Measurements from ENCODE around the gene VRK2.

VRK2 gene

DNA sequence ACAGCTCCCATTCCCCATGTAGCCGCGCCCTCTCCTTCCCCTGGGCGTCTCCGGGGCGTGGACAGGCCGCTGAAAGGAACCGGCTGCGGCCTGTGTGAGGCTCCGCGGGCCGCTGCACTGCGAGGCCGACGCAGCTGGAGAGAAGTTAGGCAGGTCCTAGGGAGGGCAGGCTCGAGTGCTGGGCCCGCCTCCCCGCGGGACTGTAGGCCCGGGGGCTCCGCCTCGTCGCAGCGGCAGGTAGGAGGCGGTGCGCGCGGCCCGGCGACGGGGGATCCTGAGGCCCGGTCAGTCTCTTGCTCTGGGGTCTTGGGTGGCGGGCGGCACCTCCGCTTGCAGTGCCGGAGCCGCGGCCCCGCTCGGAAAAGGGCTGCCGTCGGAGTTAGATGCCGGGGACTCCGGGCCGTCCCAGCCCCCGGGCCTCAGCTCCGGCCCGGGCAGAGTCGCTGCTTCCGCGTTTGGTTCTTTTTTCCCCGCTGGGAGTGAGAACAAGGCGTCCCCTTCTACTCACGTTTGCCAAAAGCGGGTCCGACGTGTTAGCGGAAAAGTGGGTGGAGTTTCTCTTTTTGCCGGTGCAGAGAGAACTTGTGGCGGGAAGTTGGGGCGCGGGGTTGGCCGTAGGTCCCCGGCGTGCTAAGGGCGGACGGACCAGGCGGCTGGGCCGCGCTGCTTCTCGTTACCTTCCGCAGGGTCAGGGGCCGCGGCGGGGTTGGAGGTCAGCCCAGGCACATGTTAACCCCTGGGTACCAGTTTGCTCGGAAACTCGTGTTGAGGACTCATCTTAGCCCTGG lies at the start of gene VRK2:
Gene VRK2, plus strand, starts transcription at position 222 of the 788 bp plus-strand sequence. CDS start 2,026 bp downstream, outside the sequence.
- DNase-seq = peak; percentile 94

DNA sequence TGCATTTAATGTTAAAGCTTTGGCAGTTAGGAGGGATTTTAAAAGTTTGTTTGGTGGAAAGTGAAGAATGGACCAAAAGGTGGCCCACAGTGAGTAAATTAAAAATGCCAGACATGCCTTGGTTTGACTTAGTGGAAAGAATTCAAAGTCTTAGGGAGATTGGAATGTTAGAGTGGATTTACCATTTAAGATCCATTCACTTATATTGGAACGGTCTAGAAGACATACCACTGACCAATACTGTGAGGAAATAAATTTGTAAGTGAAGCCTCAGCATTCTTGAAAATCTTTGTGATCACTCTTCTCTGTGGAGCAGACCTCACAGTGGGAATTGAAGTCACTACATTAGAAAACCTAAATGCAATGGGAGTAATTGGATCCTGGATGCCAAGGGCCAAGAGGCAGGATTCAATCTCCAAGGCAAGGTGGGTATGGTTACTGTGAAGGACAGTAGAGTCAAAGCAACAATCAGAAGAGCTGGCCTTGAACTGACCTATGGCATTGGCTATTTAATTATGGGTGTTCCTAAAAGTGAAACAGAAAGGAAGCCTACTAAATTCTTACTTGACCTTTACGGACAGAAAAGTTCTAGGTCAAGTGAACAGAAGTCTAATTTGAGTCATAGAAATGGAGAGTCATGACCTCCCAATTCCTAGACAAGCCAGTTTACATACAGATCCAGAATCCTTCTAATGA lies 40.2 kb upstream of the VRK2 start:
- no peak for DNase-seq

DNA sequence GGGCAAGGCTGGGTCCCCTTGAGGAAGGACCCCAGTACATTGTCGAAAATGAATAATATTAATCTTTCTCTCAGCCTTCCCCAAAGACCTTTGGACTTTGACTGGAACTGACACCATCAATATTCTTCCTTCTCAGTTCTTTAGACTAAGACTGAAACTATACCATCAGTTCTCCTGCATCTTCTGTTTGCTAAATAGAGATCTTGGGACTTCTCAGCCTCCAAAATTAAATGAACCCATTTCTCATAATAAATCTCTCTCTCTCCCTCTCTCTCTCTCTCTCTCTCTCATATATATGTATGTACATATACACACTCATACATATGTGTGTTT lies 39.7 kb upstream of the VRK2 start:
- DNase-seq = no peak

- DNase-seq = no peak
Measured at GRCh38 chr2:58010599-58010998, 36.0 kb upstream of the VRK2 start.

DNA sequence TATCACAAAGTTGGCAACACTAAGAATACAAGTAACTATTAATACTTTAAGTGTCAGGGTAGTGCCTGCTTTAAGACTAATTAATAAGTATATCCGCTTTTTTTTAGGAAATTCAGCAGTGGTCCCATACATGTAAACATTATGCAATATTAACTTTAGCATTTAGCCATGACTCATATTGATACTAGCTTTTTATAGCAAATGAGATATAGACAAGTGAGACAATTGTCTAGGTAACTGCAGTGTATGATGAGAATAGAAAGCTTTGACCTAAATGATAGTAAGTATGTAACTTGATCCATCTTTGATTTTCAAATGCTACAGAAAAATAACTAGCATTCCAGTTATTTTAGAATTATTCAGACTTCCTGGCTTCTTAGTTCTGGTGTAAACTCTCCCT lies 27.4 kb upstream of the VRK2 start:
- no peak for DNase-seq

DNA sequence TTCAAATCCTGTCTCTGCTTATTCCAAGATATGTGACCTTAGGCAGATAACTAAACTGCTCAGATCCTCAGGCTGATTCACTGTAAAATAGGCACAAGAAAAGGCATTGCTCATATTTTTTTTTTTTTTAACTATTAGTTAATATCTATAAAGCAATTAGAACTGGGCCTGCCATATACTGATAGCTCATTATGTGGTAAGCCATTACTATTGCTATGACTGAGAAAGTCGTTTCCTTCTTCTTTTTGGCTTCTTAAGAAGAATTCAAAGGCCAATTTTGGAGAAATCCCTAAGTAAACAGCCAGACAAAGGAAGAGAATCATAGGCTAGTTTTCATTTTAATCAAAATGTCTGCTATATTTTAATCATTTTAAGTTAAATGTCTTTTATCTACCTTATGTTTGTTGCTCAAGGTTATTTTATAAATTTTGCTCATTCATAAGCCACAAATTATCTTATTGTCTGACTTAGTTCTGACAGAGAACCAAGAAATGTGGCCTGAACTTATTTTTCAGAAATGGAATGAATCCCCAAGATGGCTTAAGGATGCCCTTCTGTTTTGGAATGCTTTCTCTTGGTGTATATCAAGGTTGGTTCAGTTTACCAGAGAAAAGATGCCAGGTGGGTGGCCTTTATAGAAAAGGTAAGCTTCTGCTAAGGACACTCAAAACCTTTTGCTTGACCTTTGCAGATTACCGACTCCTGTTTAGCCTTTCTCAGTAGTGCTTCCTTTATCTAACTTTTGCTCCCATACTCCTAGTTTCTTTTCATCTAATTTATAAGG lies 21.3 kb upstream of the VRK2 start:
- no peak for DNase-seq

GRCh38 chr2:58027029-58027428 lies 19.6 kb upstream of the VRK2 start:
- DNase-seq = no peak

- DNase-seq = no peak
Measured at GRCh38 chr2:58030771-58031170, 15.8 kb upstream of the VRK2 start.

- no peak for DNase-seq
Measured at GRCh38 chr2:58032016-58032763, 14.4 kb upstream of the VRK2 start.

DNA sequence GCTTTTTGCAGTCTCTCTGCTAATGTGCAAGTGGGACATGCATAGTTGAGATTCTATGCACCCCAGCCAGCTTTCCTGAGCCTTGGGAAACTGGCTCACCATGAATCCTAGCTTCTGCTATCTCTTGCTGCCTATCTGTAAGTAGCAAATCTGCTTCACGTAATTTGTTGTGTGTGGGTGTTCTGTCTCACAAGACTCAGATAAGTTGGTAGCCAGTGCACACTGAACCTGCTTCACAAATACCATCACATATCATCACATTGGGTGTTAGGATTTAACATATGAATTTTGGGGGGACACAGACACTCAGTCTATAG lies 13.9 kb upstream of the VRK2 start:
- no peak for DNase-seq

DNA sequence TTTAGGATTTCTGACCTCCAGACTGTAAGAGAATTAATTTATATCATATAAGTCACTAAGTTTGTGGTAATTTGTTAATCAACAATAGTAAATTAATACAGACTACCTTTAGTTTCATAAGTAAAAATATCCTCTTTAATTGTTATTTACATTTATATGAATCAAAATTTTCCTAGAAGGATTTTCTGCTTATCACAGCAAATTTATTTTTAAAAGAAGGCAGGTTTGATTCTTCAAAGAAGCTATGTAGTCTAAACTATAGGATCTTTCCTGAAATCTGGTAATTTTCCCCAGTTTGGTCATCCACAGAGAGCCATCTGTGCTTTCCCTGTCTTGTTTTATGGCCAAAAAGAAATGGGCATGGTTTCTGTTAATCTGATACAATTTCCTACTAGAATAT lies 13.1 kb upstream of the VRK2 start:
- no peak for DNase-seq

DNA sequence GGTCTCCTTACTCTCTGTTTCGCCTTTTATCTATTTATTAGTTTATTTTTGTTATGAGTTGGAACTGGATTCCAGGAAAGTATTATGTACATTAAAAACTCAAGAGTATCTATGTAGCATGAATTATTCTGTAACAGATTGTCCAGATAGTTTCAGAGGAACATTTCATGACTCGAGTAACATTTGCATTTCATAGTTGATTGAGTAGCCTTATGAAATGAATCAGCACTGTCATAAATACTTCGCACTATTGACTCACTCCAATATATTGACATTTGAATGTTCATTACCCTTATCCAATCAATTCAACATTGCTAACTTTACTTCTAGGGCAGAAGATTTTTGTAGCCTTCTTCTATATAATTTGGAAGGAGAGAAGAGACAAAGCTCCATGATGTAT lies 11.3 kb upstream of the VRK2 start:
- no peak for DNase-seq

DNA sequence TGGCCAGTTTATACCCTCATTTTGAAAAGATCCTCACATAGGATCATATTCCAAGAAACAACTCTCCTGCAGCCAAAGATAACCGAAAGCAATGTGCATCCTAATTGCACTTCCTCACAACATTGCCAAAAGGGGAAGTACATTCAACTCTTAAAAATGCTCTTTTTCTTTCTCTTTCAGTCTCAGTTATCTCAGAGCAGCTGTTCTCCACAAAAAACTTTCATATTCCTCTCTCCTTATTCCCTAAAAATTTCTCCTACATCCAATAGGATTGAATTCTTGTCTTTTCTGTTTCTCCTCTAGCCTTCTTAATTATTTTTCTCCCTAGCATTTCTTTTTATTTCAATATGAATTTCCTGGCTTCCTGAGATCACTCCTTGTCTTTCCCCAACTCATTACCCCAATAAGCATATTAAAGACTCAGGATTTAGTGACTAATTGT lies 7.4 kb upstream of the VRK2 start:
- DNase-seq = no peak

DNA sequence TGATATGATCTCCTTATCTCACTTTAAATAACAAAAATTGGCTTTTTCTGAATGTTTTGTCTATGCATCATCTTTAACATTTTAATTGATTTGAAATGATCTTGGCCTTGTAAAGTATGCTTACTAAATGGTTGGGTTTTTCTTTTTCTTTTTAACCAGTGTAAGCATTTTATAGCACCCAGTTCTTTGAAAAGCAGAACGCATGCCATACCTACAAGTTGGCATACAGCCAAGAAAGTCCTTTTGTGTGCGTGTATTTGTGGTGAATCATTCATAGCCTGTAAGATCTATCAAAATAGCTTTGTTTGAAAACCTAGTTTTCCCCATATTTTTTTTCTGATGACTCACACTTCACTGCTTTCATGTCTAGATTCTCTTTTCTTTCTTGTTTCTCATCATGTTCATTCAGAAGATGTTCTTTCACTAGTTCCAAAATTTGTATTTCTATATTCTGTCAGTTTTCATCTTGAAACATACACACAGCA lies 4.1 kb upstream of the VRK2 start:
- no peak for DNase-seq

DNA sequence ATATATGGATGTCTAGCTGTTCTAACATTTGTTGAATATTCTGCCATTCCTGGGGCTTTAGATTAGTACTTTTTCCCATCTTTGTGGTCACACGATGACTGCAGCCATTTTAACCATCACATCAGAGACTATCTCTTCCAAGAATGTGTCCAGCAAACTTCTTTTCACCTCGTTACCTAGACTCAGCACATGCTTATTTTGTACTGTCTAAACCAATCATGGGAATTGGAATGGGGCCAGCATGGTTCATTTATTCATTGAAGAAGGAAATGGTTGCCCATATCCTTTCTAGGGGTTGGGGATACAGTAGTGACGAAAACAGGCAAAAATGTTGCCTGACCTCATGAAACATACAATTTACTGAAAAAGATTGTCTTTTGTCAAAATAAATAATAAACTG lies 2.5 kb upstream of the VRK2 start:
- no peak for DNase-seq

GRCh38 chr2:58045580-58046334 lies 849 bp upstream of the VRK2 start:
- DNase-seq = no peak

DNA sequence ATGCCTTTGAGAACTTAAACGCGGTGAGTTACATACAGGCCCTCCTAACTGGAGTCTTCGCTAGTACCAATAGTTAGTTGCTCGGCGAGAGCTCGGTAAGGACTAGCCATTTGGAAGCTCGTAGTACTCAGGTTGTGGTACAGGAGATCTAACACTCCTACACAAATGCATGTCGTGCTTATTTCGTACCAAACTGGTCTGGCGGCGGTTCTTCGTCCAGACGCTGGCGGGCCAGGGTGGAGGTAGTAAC lies 346 bp upstream of the VRK2 start:
- DNase-seq = no peak

- no peak for DNase-seq
Measured at GRCh38 chr2:58047373-58047935, 848 bp downstream of the VRK2 start.

DNA sequence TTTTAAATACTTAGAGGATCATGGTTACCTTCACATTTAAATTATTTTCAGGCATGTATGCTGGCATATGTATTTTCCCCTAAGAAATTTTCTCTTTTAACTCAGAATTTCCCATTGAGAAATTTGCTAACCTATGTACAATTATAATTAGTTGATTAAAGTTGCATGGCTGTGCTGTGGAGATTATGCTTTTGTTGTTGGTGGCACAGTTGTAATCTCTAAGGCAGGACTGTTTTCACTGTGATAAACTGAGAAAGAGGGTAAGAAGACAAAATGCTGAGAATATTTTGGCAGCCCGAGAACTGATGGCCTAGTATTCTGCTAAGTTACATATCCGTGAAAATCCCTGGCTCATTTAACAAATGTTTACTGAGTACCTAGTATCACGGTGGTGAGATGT lies 1.4 kb downstream of the VRK2 start:
- no peak for DNase-seq

GRCh38 chr2:58051445-58051844 lies 4.8 kb downstream of the VRK2 start:
- no peak for DNase-seq

GRCh38 chr2:58052978-58053377 lies 6.4 kb downstream of the VRK2 start:
- DNase-seq = no peak

DNA sequence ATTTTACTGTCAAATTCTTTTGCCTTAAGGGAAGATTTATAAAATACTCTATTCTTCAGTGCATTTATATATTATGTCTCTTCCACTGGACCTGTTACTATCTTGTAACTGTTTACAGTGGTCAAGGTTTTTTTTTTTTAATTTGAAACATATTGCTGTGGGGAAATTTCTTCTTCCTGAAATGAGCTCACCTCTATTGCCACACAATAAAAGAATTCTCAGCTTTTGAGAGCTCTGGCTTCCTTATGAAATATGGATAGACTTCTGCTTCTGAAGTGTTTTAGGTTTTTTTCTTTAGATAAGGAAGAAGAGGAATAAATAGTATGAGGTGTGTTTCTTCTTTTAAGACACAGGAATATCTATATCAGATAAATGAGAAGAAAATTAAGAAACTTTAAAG lies 7.7 kb downstream of the VRK2 start:
- DNase-seq = no peak
